PC-3 (cell line): ENCODE measurements around the gene JAKMIP1. TPM values are rescaled to one million over a fixed set of nuclear protein-coding genes. Genes with fewer than 3 reads are reported as not detected.

Experiments
- ATAC-seq: fragments of 200-7000 bp; cut with Tn5 transposase; 2 replicates; pipeline ENCODE4 v1.9.1; 2020; ENCODE audit warnings: mild to moderate bottlenecking, moderate library complexity
- BruUV-seq: library from RNA; stranded (reverse); fragments of 400-500 nt; replicated peaks from 2 replicates; lab custom pipeline; 2021; lab: Mats Ljungman, UMichigan
- CTCF ChIA-PET: fragments of 300-600 bp; sonication (Branson Sonifier 250); formaldehyde crosslinking; loops from one replicate; lab custom pipeline; 2022; ENCODE audit warnings: antibody characterized with exemption; lab: Charles Lee
- POLR2A ChIA-PET: fragments of 300-600 bp; sonication (Branson Sonifier 250); formaldehyde crosslinking; loops from one replicate; lab custom pipeline; 2022; ENCODE audit warnings: antibody characterized with exemption; ENCODE audit not compliant: unreplicated experiment; lab: Charles Lee
- DNase-seq: peaks from one replicate; pipeline ENCODE4 v3.0.0-alpha.2; 2015
- H2AFZ ChIP-seq: fragments of 300-600 bp; sonication (generic); 2 replicates; pipeline ENCODE4 v1.6.0; 2016; ENCODE audit warnings: antibody characterized with exemption, low read length
- H3F3A ChIP-seq: fragments of 300-600 bp; sonication (generic); one replicate; pipeline ENCODE4 v1.6.0; 2017; ENCODE audit warnings: antibody characterized with exemption, low read length, control low read depth, mild to moderate bottlenecking; ENCODE audit not compliant: unreplicated experiment
- H3K27ac ChIP-seq: fragments of 300-600 bp; sonication (generic); 2 replicates; pipeline ENCODE4 v1.5.1; 2016; ENCODE audit warnings: mild to moderate bottlenecking, low read length
- H3K27me3 ChIP-seq: fragments of 300-600 bp; sonication (generic); 2 replicates; pipeline ENCODE4 v1.6.1; 2016; ENCODE audit warnings: low read length, mixed read lengths
- H3K36me3 ChIP-seq: fragments of 300-600 bp; sonication (generic); 2 replicates; pipeline ENCODE4 v1.6.1; 2016; ENCODE audit warnings: low read depth, mixed run types, low read length, mixed read lengths
- H3K4me1 ChIP-seq: fragments of 300-600 bp; sonication (generic); 2 replicates; pipeline ENCODE4 v1.5.1; 2016; ENCODE audit warnings: low read length; ENCODE audit not compliant: insufficient read depth
- H3K4me2 ChIP-seq: fragments of 300-600 bp; sonication (generic); 2 replicates; pipeline ENCODE4 v1.6.0; 2016; ENCODE audit warnings: low read length
- H3K4me3 ChIP-seq: fragments of 300-600 bp; sonication (generic); 2 replicates; pipeline ENCODE4 v1.5.1; 2016; ENCODE audit warnings: mild to moderate bottlenecking, low read length, mixed read lengths
- H3K79me2 ChIP-seq: fragments of 300-600 bp; sonication (generic); 2 replicates; pipeline ENCODE4 v1.6.1; 2017; ENCODE audit warnings: low read length, mixed read lengths
- H3K9ac ChIP-seq: fragments of 300-600 bp; sonication (generic); 2 replicates; pipeline ENCODE4 v1.6.0; 2016; ENCODE audit warnings: mild to moderate bottlenecking, low read length
- H3K9me2 ChIP-seq: fragments of 300-600 bp; sonication (generic); replicated peaks from 2 replicates; pipeline ENCODE4 v1.6.1; 2016; ENCODE audit warnings: mixed run types, low read length, mixed read lengths
- H3K9me3 ChIP-seq: fragments of 300-600 bp; sonication (generic); 2 replicates; pipeline ENCODE4 v1.6.1; 2016; ENCODE audit warnings: low read length, mixed read lengths
- H4K20me1 ChIP-seq: fragments of 300-600 bp; sonication (generic); 2 replicates; pipeline ENCODE4 v1.6.1; 2016; ENCODE audit warnings: low read length, mixed read lengths
- CTCF ChIP-seq: fragments of 300-600 bp; sonication (generic); conservative IDR thresholded peaks from 2 replicates; pipeline ENCODE4 v1.5.1; 2017; ENCODE audit warnings: antibody characterized with exemption, low read depth, mild to moderate bottlenecking, low read length
- EZH2 ChIP-seq: fragments of 300-600 bp; sonication (generic); IDR thresholded peaks from one replicate; pipeline ENCODE4 v1.6.1; 2017; ENCODE audit warnings: antibody characterized with exemption, mild to moderate bottlenecking, low read length; ENCODE audit not compliant: unreplicated experiment
- EZH2phosphoT487 ChIP-seq: fragments of 300-600 bp; sonication (generic); IDR thresholded peaks from 2 replicates; pipeline ENCODE4 v1.6.1; 2018; ENCODE audit warnings: mild to moderate bottlenecking, antibody characterized with exemption, low read length, borderline replicate concordance
- intact Hi-C: fragments of 100-400 bp; cut with micrococcal nuclease; formaldehyde crosslinking; loops from 2 replicates; pipeline ENCODE4 v1.9.0; 2023
- total RNA-seq: library from RNA; depleted of rRNA; stranded (reverse); fragments of >200 nt; gene quantifications from 2 replicates; pipeline ENCODE4 v1.2.3, GENCODE V29; 2014

JAKMIP1 gene
- total RNA-seq, 1 experiment from 2014 or later: 0.04 TPM

- intact Hi-C loops: no loop called here
- CTCF ChIA-PET: no interaction called here
- no peak for ATAC-seq
These were observed 32.8 kb upstream of the JAKMIP1 start for GRCh38 chr4:6232836-6233785.

GRCh38 chr4:6231663-6232165 is 31.4 kb upstream of the JAKMIP1 start:
- no peak overlapping the region for H3K27ac ChIP-seq
- no peaks in the 10 kb centered on the region; the same call in 1 of the 2 replicates for H3K27me3 ChIP-seq
- CTCF ChIA-PET: no interaction called here
- no peak overlapping the region for H3K9ac ChIP-seq
- H3K4me1 ChIP-seq: no peaks in the 10 kb centered on the region
- no peaks in the 10 kb centered on the region for H3K79me2 ChIP-seq
- DNase-seq: no peak
- no TSS peak for BruUV-seq
- ATAC-seq: no peak
- no peak for TF ChIP-seq EZH2
- TF ChIP-seq EZH2phosphoT487: no peak
- no peak for TF ChIP-seq CTCF
- no peaks in the 10 kb centered on the region for H3K36me3 ChIP-seq
- H2AFZ ChIP-seq: no peak overlapping the region
- no peaks in the 10 kb centered on the region for H3F3A ChIP-seq
- no peak overlapping the region for H3K4me2 ChIP-seq
- no peak overlapping the region for H3K4me3 ChIP-seq
- no peaks in the 10 kb centered on the region for H3K9me2 ChIP-seq
- intact Hi-C loops: no loop called here
- POLR2A ChIA-PET: no interaction called here
- H4K20me1 ChIP-seq: no peaks in the 10 kb centered on the region
- H3K9me3 ChIP-seq: no peaks in the 10 kb centered on the region

More at GRCh38 chr4:6232836-6233785, 32.8 kb upstream of the JAKMIP1 start:
- H3K4me2 ChIP-seq: no peak overlapping the region
- DNase-seq: no peak
- H3K4me3 ChIP-seq: no peak overlapping the region
- BruUV-seq: no TSS peak
- no peaks in the 10 kb centered on the region for H4K20me1 ChIP-seq
- no peaks in the 10 kb centered on the region for H3F3A ChIP-seq
- H3K9me3 ChIP-seq: no peaks in the 10 kb centered on the region
- no peak overlapping the region for H3K27ac ChIP-seq
- H2AFZ ChIP-seq: no peak overlapping the region
- H3K4me1 ChIP-seq: no peaks in the 10 kb centered on the region
- H3K9ac ChIP-seq: no peak overlapping the region
- no peaks in the 10 kb centered on the region for H3K9me2 ChIP-seq
- TF ChIP-seq CTCF: no peak
- no peak for TF ChIP-seq EZH2phosphoT487
- TF ChIP-seq EZH2: no peak
- H3K36me3 ChIP-seq: no peaks in the 10 kb centered on the region
- H3K27me3 ChIP-seq: no peaks in the 10 kb centered on the region; the same call in 1 of the 2 replicates
- H3K79me2 ChIP-seq: no peaks in the 10 kb centered on the region
- POLR2A ChIA-PET: no interaction called here
